Stimulated activated CD4-positive, alpha-beta T cell treated with anti-CD3 and anti-CD28 coated beads, Interleukin-2, amount 100 ng/mL, for 24 hours (primary cell): ENCODE measurements around the gene UCHL1.
"Not testable (repeated sequence)": the region's sequence is repeated elsewhere in the genome, so short reads cannot be mapped to it uniquely, and the experiment has no call there.

Source experiments
- DNase-seq, 2 donors: peaks; one replicate each; pipeline ENCODE4 v3.0.0-alpha.2; 2020

Gene UCHL1

GRCh38 chr4:41294445-41295062 lies 37.8 kb downstream of the UCHL1 start:
- DNase-seq: no peak

GRCh38 chr4:41296995-41297394 lies 40.3 kb downstream of the UCHL1 start:
- no peak for DNase-seq

GRCh38 chr4:41297832-41298231 lies 41.1 kb downstream of the UCHL1 start:
- DNase-seq: no peak

- DNase-seq: no peak
Observed at GRCh38 chr4:41299486-41299885, 42.8 kb downstream of the UCHL1 start.

GRCh38 chr4:41301137-41301536 lies 44.4 kb downstream of the UCHL1 start:
- no peak for DNase-seq

- no peak for DNase-seq
Observed at GRCh38 chr4:41303372-41304118, 46.8 kb downstream of the UCHL1 start.

GRCh38 chr4:41304221-41304620 lies 47.5 kb downstream of the UCHL1 start:
- no peak for DNase-seq

- no peak for DNase-seq
Observed at GRCh38 chr4:41305476-41305875, 48.7 kb downstream of the UCHL1 start.

GRCh38 chr4:41307638-41308037 lies 50.9 kb downstream of the UCHL1 start:
- no peak for DNase-seq

- no peak for DNase-seq
Observed at GRCh38 chr4:41308398-41308797, 51.7 kb downstream of the UCHL1 start.

GRCh38 chr4:41315426-41315825 lies 58.7 kb downstream of the UCHL1 start:
- not testable (repeated sequence) for DNase-seq

- no peak for DNase-seq
Observed at GRCh38 chr4:41315862-41316261, 59.1 kb downstream of the UCHL1 start.
